ENCODE measurements around the gene RPN2. TPM values are rescaled to one million over a fixed set of nuclear protein-coding genes. Genes with fewer than 3 reads are reported as not detected.

RPN2 gene
- total and polyA plus RNA-seq, 10 donors, result 45.7 to 161 (median 129) TPM

- Histone ChIP-seq H3K4me3 (no peak overlapping the region), H3K36me3 (no peaks in the 10 kb centered on the region), H3K9me3 (no peaks in the 10 kb centered on the region), H3K27ac (peak overlapping the region in 6 of 8 donors; percentile 29 to 75 (median 69)), H3K27me3 (replicated peaks in 1 of 7) (no peaks in the 10 kb centered on the region), H3K4me1 (peaks cover 6 to 71% (median 47%) of the 10 kb centered on the region in 6 donors)
- TF ChIP-seq POLR2A (IDR thresholded peaks at IDR 0.05) (no peak), CTCF (IDR thresholded peaks at IDR 0.05 in 8 of 11, conservative IDR thresholded peaks at IDR 0.05 in 3 of 11) (no peak), POLR2AphosphoS5 (IDR thresholded peaks at IDR 0.05) (no peak)
- DNase-seq, result no peak
- WGBS, 5 donors, result 30 to 47% (median 41%) methylated on average over 5 of the region's 5 CpGs
- intact Hi-C loops (cut with DNase I; ENCODE audit: low total_unique reads), result loop anchor here (10.0 kb wide), 1 partner anchor 110 kb away; no protein-coding TSS in a partner anchor
These were observed 95.9 kb downstream of the RPN2 start for GRCh38 chr20:37274851-37275524.

GRCh38 chr20:37276494-37277252, 97.5 kb downstream of the RPN2 start:
- H3K4me1 ChIP-seq, result peaks cover 6 to 55% (median 35%) of the 10 kb centered on the region in 6 donors
- WGBS, 5 donors, result 14 to 22% (median 20%) methylated on average over 15 of the region's 15 CpGs
- intact Hi-C loops (cut with DNase I; ENCODE audit: low total_unique reads), result loop anchor here (10.0 kb wide), 1 partner anchor 108 kb away; no protein-coding TSS in a partner anchor

GRCh38 chr20:37277253-37277593, 98.1 kb downstream of the RPN2 start:
- peaks cover 0 to 1% (median 0%) of the 10 kb centered on the region in 7 donors for H3K27me3 ChIP-seq (replicated peaks in 1 of 7)
- peaks cover 6 to 54% (median 35%) of the 10 kb centered on the region in 6 donors for H3K4me1 ChIP-seq
- intact Hi-C loops (cut with DNase I; ENCODE audit: low total_unique reads), result loop anchor here (10.0 kb wide), 1 partner anchor 108 kb away; no protein-coding TSS in a partner anchor
- no peaks in the 10 kb centered on the region for H3K36me3 ChIP-seq
- DNase-seq, result no peak
- peak overlapping the region in 5 of 8 donors; percentile 6 to 75 (median 69) for H3K27ac ChIP-seq
- WGBS, 5 donors, result 30 to 51% (median 37%) methylated on average over 2 of the region's 2 CpGs
- H3K9me3 ChIP-seq, result no peaks in the 10 kb centered on the region
- H3K4me3 ChIP-seq, result no peak overlapping the region
- no peak for TF ChIP-seq POLR2A (IDR thresholded peaks at IDR 0.05)
- TF ChIP-seq CTCF (IDR thresholded peaks at IDR 0.05 in 8 of 11, conservative IDR thresholded peaks at IDR 0.05 in 3 of 11), result no peak
- no peak for TF ChIP-seq POLR2AphosphoS5 (IDR thresholded peaks at IDR 0.05)

More at GRCh38 chr20:37276494-37277252, 97.5 kb downstream of the RPN2 start:
- H3K9me3 ChIP-seq, result no peaks in the 10 kb centered on the region
- no peak overlapping the region for H3K4me3 ChIP-seq
- no peaks in the 10 kb centered on the region for H3K27me3 ChIP-seq (replicated peaks in 1 of 7)
- TF ChIP-seq CTCF (IDR thresholded peaks at IDR 0.05 in 8 of 11, conservative IDR thresholded peaks at IDR 0.05 in 3 of 11) (peak in 1 of 11 experiments; percentile 29), POLR2A (IDR thresholded peaks at IDR 0.05) (no peak)
- no peaks in the 10 kb centered on the region for H3K36me3 ChIP-seq
- no peak for DNase-seq
- H3K27ac ChIP-seq, result peak overlapping the region; percentile 2 to 75 (median 60)
